ENCODE measurements around the gene PDE4B. TPM values are rescaled to one million over a fixed set of nuclear protein-coding genes. Genes with fewer than 3 reads are reported as not detected.
"Not testable (repeated sequence)": the region's sequence is repeated elsewhere in the genome, so short reads cannot be mapped to it uniquely, and the experiment has no call there.

The PDE4B gene
- polyA plus RNA-seq, 2 of the 4 experiments (the other 2 are of a cell fraction), result 20.2 to 56.8 TPM

- DNase-seq (ENCODE audit: low read depth in 1 of 2, low spot score in 1 of 2) (no peak), ATAC-seq (no peak), FAIRE-seq (no peak)
- no peak overlapping the region for H3K27ac ChIP-seq
- no peaks in the 10 kb centered on the region for H3K9me3 ChIP-seq
- TF ChIP-seq CEBPB (IDR thresholded peaks at IDR 0.05), result peak; percentile 52 to 61; a peak in 2 of 4 replicates
- TF ChIP-seq GATA3 (IDR thresholded peaks at IDR 0.05; ENCODE audit: borderline replicate concordance), result no peak
- 100% methylated on average over 1 of the region's 1 CpG for WGBS (ENCODE audit: missing lambda C conversion rate)
- H3K4me3 ChIP-seq, result no peak overlapping the region
- 0 out of 3 replicates have a peak overlapping the region, but pooled peaks have one; percentile 14 for H3K4me2 ChIP-seq
- H3K4me1 ChIP-seq, result peaks cover 11% of the 10 kb centered on the region; the same call in 2 of the 3 replicates
- ChIA-PET POLR2A (no interaction called here), CTCF (no interaction called here)
Measured at GRCh38 chr1:66095190-66095589, 302.5 kb downstream of the PDE4B start.

- CTCF ChIA-PET, result not testable (repeated sequence)
Measured at GRCh38 chr1:66100959-66101358, 308.3 kb downstream of the PDE4B start.

GRCh38 chr1:66104076-66104475 lies 311.4 kb downstream of the PDE4B start:
- 65% methylated on average over 3 of the region's 5 CpGs for WGBS (ENCODE audit: missing lambda C conversion rate)
- FAIRE-seq; POLR2A ChIA-PET; H3K4me2 ChIP-seq; CTCF ChIA-PET; H3K27ac ChIP-seq; H3K4me1 ChIP-seq; H3K9me3 ChIP-seq; ATAC-seq; DNase-seq (ENCODE audit: low read depth in 1 of 2, low spot score in 1 of 2); H3K4me3 ChIP-seq: not testable (repeated sequence)

More at GRCh38 chr1:66100959-66101358, 308.3 kb downstream of the PDE4B start:
- H3K9me3 ChIP-seq; DNase-seq (ENCODE audit: low read depth in 1 of 2, low spot score in 1 of 2); ATAC-seq; H3K27ac ChIP-seq; FAIRE-seq; H3K4me2 ChIP-seq; H3K4me3 ChIP-seq; H3K4me1 ChIP-seq; POLR2A ChIA-PET: not testable (repeated sequence)
- 93% methylated on average over 4 of the region's 4 CpGs for WGBS (ENCODE audit: missing lambda C conversion rate)

GRCh38 chr1:66108624-66109023 lies 315.9 kb downstream of the PDE4B start:
- DNase-seq (ENCODE audit: low read depth in 1 of 2, low spot score in 1 of 2) (no peak), FAIRE-seq (no peak), ATAC-seq (no peak)
- ChIA-PET CTCF (no interaction called here), POLR2A (no interaction called here)
- H3K27ac ChIP-seq, result no peak overlapping the region
- no peak for TF ChIP-seq HOXA7 (CRISPR knock-in tag; IDR thresholded peaks at IDR 0.05)
- TF ChIP-seq MAFK (IDR thresholded peaks at IDR 0.05; ENCODE audit: partially characterized antibody), result peak; percentile 53
- no peaks in the 10 kb centered on the region for H3K4me1 ChIP-seq
- no peak overlapping the region for H3K4me2 ChIP-seq
- no peak overlapping the region for H3K4me3 ChIP-seq
- WGBS (ENCODE audit: missing lambda C conversion rate), result 88% methylated on average over 2 of the region's 2 CpGs
- no peaks in the 10 kb centered on the region for H3K9me3 ChIP-seq

- ChIA-PET CTCF (no interaction called here), POLR2A (no interaction called here)
- DNase-seq (ENCODE audit: low read depth in 1 of 2, low spot score in 1 of 2) (no peak), FAIRE-seq (no peak), ATAC-seq (no peak)
- Histone ChIP-seq H3K27ac (no peak overlapping the region), H3K4me3 (no peak overlapping the region), H3K4me2 (no peak overlapping the region), H3K9me3 (no peaks in the 10 kb centered on the region), H3K4me1 (no peaks in the 10 kb centered on the region)
- 74% methylated on average over 2 of the region's 2 CpGs for WGBS (ENCODE audit: missing lambda C conversion rate)
- no peak for TF ChIP-seq SMC3 (IDR thresholded peaks at IDR 0.05)
- TF ChIP-seq REST (IDR thresholded peaks at IDR 0.05), result no peak
- TF ChIP-seq HDAC2 (IDR thresholded peaks at IDR 0.05), result no peak
- TF ChIP-seq HEYL (CRISPR knock-in tag; IDR thresholded peaks at IDR 0.05), result no peak
- TF ChIP-seq JUN (IDR thresholded peaks at IDR 0.05), result no peak
- no peak for TF ChIP-seq TFCP2L1 (CRISPR knock-in tag; IDR thresholded peaks at IDR 0.05)
- TF ChIP-seq NPAS2 (CRISPR knock-in tag; IDR thresholded peaks at IDR 0.05; ENCODE audit: borderline replicate concordance), result no peak
- TF ChIP-seq ZFP36 (IDR thresholded peaks at IDR 0.05; ENCODE audit: borderline replicate concordance, partially characterized antibody), result no peak
- TF ChIP-seq BHLHE40 (IDR thresholded peaks at IDR 0.05; ENCODE audit: low read depth, low read length), result no peak
- TF ChIP-seq KDM5A (IDR thresholded peaks at IDR 0.05), result no peak
- TF ChIP-seq RARB (CRISPR knock-in tag; IDR thresholded peaks at IDR 0.05), result no peak
- no peak for TF ChIP-seq ATOH8 (CRISPR knock-in tag; IDR thresholded peaks at IDR 0.05; ENCODE audit: low read depth)
- no peak for TF ChIP-seq BCL3 (IDR thresholded peaks at IDR 0.05)
- TF ChIP-seq POLR2A (IDR thresholded peaks at IDR 0.05; ENCODE audit: low read length), result no peak
- no peak for TF ChIP-seq ZSCAN20 (CRISPR knock-in tag; IDR thresholded peaks at IDR 0.05)
- no peak for TF ChIP-seq ESRRA (IDR thresholded peaks at IDR 0.05; ENCODE audit: borderline replicate concordance, low read length)
Measured at GRCh38 chr1:66112744-66113400, 320.2 kb downstream of the PDE4B start.

Measured in A549 (cell line).